BLaER1 (cell line): Measurements from ENCODE around the gene RPL39.
"Not testable (repeated sequence)": the region's sequence is repeated elsewhere in the genome, so short reads cannot be mapped to it uniquely, and the experiment has no call there.

Experiments used
- H3K27ac ChIP-seq: shearing (Covaris generic); formaldehyde crosslinking; 2 replicates; pipeline ENCODE4 v1.8.1; 2022
- H3K27me3 ChIP-seq: shearing (Covaris generic); formaldehyde crosslinking; 2 replicates; pipeline ENCODE4 v1.8.1; 2022
- H3K36me3 ChIP-seq: shearing (Covaris generic); formaldehyde crosslinking; 2 replicates; pipeline ENCODE4 v1.8.1; 2022
- H3K4me1 ChIP-seq: shearing (Covaris generic); formaldehyde crosslinking; 2 replicates; pipeline ENCODE4 v1.8.1; 2022
- H3K4me2 ChIP-seq: shearing (Covaris generic); formaldehyde crosslinking; 2 replicates; pipeline ENCODE4 v1.8.1; 2022
- H3K4me3 ChIP-seq: shearing (Covaris generic); formaldehyde crosslinking; 2 replicates; pipeline ENCODE4 v1.8.1; 2022
- H3K9ac ChIP-seq: shearing (Covaris generic); formaldehyde crosslinking; 2 replicates; pipeline ENCODE4 v1.8.1; 2022
- H3K9me3 ChIP-seq: shearing (Covaris generic); formaldehyde crosslinking; 2 replicates; pipeline ENCODE4 v1.8.1; 2022
- H4K20me1 ChIP-seq: shearing (Covaris generic); formaldehyde crosslinking; 2 replicates; pipeline ENCODE4 v1.8.1; 2022
- Cebpa-rat ChIP-seq: shearing (Covaris generic); IDR thresholded peaks from 2 replicates; pipeline ENCODE4 v1.8.1; 2022

RPL39 gene

DNA sequence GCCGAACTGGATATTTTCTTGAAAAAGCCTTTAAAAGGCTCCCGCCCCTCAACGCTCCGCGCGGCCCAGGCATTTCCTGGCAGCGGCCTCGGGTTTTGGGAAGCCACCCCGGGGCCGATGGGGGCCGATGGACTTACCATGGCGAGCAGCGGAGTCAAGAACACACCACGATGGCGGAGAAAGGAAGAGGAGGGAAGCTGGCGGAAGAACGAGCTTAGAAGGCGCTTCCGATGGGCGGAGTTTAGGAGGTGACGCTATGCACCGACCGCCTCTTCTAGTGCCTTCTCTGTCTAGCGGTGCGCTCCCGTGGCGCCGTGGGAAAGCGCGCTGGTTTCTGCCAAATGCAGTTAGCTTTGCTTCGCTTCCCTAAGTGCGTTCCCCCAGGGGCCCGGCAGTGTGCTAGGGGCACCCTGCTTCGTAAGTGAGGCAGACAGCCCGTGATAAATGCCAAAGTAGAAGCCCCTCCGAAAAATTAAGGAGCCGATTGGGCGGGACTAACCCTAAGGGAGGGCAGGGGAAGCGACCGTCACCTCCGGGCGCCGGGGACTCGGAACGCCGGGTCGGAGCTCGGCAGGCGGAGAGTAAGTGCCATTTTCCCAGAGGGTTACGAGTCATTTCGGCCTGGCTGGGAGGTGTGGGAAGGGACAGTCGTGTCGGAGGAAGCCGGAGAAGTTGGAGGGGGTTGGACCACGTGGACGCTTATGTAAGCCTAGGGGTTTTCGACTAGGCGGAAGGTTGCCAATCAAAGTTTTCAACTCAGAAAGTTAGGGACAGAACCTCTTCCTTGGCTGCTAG is at the start of gene RPL39:
RPL39 (minus strand) TSS at position 194 of the 795 bp plus-strand sequence; CDS start at position 140, 54 bp downstream.
- Histone ChIP-seq H3K4me1 (peaks cover 37% of the 10 kb centered on the region), H4K20me1 (peaks cover 47% of the 10 kb centered on the region), H3K27me3 (no peaks in the 10 kb centered on the region), H3K4me3 (peak within 1 kb of the TSS; percentile 81), H3K9ac (peak within 1 kb of the TSS; percentile 95), H3K9me3 (peaks cover 15% of the 10 kb centered on the region; the same call in 1 of the 2 replicates), H3K27ac (peak within 1 kb of the TSS; percentile 97), H3K4me2 (peak within 1 kb of the TSS; percentile 76), H3K36me3 (peaks cover 30% of the 10 kb centered on the region)
- TF ChIP-seq Cebpa-rat: no peak

DNA sequence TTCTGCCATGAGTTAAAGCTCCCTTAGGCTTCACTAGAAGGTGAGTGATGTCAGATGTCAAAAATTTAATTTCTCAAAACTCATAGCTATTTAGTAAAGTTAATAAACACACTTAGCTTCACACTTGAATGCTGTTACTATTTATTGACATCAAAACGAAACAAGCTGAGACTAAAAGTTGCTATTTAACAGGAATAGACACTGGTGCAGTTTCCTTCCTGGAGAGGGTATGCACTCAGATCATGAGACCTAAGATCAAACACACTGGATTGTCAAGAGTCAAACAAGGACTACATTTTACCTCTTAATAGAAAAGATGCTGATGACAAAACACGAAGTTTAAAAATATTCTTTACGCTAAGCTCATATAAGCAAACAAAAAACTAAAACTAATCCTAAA is 42.5 kb upstream of the RPL39 start:
- H3K4me2 ChIP-seq: peak overlapping the region; percentile 67
- TF ChIP-seq Cebpa-rat: no peak
- H3K36me3 ChIP-seq: peaks cover 79% of the 10 kb centered on the region

DNA sequence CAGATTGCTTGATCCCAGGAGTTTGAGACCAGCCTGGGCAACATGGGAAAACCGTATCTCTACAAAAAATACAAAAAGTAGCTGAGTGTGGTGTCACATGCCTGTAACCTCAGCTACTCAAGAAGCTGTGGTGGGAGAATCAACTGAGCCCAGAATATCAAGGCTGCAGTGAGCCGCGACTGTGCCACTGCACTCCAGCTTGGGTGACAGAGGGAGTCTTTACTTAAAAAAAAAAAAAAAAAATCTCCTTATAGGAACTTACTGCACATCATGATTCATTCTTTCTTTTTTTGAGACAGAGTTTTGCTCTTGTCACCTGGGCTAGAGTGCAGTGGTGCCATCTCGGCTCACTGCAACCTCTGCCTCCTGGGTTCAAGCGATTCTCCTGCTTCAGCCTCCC is 37.0 kb upstream of the RPL39 start:
- H3K27me3 ChIP-seq: no peaks in the 10 kb centered on the region
- H3K27ac ChIP-seq: no peak overlapping the region
- peaks cover 45% of the 10 kb centered on the region for H3K36me3 ChIP-seq
- H3K4me2 ChIP-seq: peak overlapping the region; percentile 43
- H4K20me1 ChIP-seq: no peaks in the 10 kb centered on the region
- H3K4me3 ChIP-seq: no peak overlapping the region
- TF ChIP-seq Cebpa-rat: no peak
- peaks cover 52% of the 10 kb centered on the region for H3K4me1 ChIP-seq
- H3K9me3 ChIP-seq: no peaks in the 10 kb centered on the region
- H3K9ac ChIP-seq: no peak overlapping the region

More for the DNA sequence above, 42.5 kb upstream of the RPL39 start:
- H3K4me1 ChIP-seq: peaks cover 45% of the 10 kb centered on the region
- no peak overlapping the region; the same call in 1 of the 2 replicates for H3K4me3 ChIP-seq
- no peaks in the 10 kb centered on the region for H3K9me3 ChIP-seq
- no peaks in the 10 kb centered on the region for H4K20me1 ChIP-seq
- H3K27me3 ChIP-seq: no peaks in the 10 kb centered on the region
- H3K27ac ChIP-seq: peak overlapping the region; percentile 45; the same call in 1 of the 2 replicates
- H3K9ac ChIP-seq: peak overlapping the region; percentile 8; the same call in 1 of the 2 replicates

DNA sequence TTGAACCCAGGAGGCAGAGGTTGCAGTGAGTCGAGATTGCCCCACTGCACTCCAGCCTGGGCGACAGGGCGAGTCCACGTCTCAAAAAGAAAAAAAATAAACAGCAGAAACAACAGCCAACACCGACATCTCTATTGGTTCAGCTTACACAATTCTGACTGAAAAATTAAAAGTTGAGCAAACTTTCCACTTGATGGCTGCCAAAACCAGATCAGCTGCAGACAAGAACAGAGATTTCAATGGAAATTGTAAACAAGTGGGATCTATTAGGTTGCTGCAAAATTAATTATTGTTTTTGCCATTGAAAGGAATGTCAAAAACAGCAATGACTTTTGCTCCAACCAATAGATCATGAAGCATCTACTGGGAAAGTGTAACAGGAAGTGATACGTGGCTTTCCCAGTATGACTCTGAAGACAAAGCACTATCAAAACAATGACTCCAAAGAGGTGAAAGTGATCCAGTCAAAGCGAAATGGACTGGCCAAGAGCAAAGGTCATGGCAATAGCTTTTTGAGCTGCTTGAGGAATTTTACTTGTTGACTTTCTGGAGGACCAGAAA is 35.0 kb upstream of the RPL39 start:
- peaks cover 26% of the 10 kb centered on the region for H3K36me3 ChIP-seq
- H4K20me1 ChIP-seq: no peaks in the 10 kb centered on the region
- no peak overlapping the region for H3K9ac ChIP-seq
- TF ChIP-seq Cebpa-rat: no peak
- H3K9me3 ChIP-seq: no peaks in the 10 kb centered on the region
- H3K4me3 ChIP-seq: no peak overlapping the region
- H3K4me2 ChIP-seq: peak overlapping the region; percentile 8; the same call in 1 of the 2 replicates
- peaks cover 58% of the 10 kb centered on the region for H3K4me1 ChIP-seq
- H3K27ac ChIP-seq: no peak overlapping the region
- H3K27me3 ChIP-seq: no peaks in the 10 kb centered on the region

DNA sequence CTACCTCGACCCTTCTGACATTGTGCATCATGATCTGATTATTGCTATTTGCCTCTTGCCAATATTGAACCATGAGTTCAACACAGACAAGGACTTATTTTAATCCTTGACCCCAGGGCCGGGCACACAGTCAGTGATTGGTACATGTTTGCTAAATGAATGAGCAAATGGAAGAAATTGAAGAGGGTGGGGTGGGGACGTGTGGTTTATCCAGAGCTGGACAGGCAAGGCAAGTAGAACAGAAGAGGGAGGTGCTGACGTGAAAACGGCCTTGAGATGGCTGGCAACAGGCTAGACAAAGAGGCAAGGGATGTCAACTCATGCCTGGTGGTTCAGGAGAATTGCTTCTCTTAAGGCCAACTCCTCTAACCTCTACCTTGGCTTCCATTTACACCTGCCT is 32.8 kb upstream of the RPL39 start:
- not testable (repeated sequence) for H4K20me1 ChIP-seq, H3K4me2 ChIP-seq, H3K9me3 ChIP-seq, H3K9ac ChIP-seq, H3K27ac ChIP-seq, H3K4me3 ChIP-seq, H3K27me3 ChIP-seq
- H3K4me1 ChIP-seq: peaks cover 63% of the 10 kb centered on the region
- H3K36me3 ChIP-seq: peaks cover 11% of the 10 kb centered on the region; the same call in 1 of the 2 replicates

DNA sequence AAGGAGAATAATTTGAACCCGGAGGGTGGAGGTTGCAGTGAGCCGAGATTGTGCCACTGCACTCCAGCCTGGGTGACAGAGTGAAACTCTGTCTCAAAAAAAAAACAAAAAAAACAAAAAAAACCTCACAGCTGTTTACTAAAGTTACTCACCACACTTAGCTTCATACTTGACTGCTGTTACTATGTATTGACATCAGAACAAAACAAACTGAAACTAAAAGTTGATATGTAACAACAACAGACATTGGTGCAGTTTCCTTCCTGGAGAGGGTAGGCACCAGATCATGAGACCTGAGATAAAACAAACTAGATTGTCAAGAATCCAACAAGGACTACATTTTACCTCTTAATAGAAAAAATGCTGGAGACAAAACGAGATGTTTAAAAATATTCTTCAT is 30.3 kb upstream of the RPL39 start:
- Histone ChIP-seq H3K27ac (peak overlapping the region; percentile 65), H3K4me2 (peak overlapping the region; percentile 73), H3K4me1 (peaks cover 37% of the 10 kb centered on the region)
- H3K9me3 ChIP-seq, H3K4me3 ChIP-seq, H3K27me3 ChIP-seq, H4K20me1 ChIP-seq, H3K9ac ChIP-seq, H3K36me3 ChIP-seq: not testable (repeated sequence)

DNA sequence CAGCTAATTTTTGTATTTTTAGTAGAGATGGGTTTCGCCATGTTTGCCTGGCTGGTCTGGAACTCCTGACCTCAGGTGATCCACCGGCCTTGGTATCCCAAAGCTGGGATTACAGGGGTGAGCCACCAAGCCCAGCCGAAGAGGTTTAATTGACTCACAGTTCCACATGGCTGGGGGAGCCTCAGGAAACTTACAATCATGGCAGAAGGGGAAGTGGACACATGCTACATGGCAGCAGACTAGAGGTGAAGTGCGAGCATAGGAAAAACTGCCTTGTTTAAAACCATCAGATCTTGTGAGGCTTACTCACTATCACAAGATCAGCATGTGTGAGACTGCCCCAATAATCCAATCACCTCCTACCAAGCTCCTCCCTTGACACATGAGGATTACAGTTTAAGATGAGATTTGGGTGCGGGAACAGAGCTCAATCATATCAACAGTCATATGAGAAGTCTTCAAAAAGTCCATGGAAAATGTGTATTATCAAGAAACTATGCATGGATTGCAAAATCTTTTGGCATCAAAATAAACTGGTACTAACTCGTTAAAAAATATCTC is 25.8 kb upstream of the RPL39 start:
- Histone ChIP-seq H4K20me1 (no peaks in the 10 kb centered on the region), H3K4me2 (no peak overlapping the region), H3K27ac (no peak overlapping the region), H3K36me3 (no peaks in the 10 kb centered on the region), H3K9ac (no peak overlapping the region), H3K4me3 (no peak overlapping the region), H3K27me3 (no peaks in the 10 kb centered on the region), H3K9me3 (no peaks in the 10 kb centered on the region), H3K4me1 (peaks cover 52% of the 10 kb centered on the region)
- no peak for TF ChIP-seq Cebpa-rat

DNA sequence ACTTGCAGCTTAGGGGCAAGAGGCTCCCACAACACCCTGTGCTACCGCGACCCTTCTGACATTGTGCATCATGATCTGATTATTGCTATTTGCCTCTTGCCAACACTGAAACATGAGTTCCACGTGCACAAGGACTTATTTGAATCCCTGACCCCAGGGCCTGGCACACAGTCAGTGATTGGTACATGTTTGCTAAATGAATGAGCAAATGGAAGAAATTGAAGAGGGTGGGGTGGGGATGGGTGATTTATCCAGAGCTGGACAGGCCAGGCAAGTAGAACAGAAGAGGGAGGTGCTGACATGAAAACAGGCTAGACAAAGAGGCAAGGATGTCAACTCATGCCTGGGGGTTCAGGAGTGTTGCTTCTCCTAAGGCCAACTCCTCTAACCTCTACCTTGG is 24.9 kb upstream of the RPL39 start:
- Histone ChIP-seq H3K27me3 (no peaks in the 10 kb centered on the region), H3K4me1 (peaks cover 43% of the 10 kb centered on the region), H3K9me3 (peaks cover 7% of the 10 kb centered on the region; the same call in 1 of the 2 replicates), H3K27ac (no peak overlapping the region), H3K4me3 (no peak overlapping the region), H4K20me1 (no peaks in the 10 kb centered on the region), H3K4me2 (peak overlapping the region; percentile 22; the same call in 1 of the 2 replicates), H3K9ac (no peak overlapping the region), H3K36me3 (no peaks in the 10 kb centered on the region)
- TF ChIP-seq Cebpa-rat: no peak

DNA sequence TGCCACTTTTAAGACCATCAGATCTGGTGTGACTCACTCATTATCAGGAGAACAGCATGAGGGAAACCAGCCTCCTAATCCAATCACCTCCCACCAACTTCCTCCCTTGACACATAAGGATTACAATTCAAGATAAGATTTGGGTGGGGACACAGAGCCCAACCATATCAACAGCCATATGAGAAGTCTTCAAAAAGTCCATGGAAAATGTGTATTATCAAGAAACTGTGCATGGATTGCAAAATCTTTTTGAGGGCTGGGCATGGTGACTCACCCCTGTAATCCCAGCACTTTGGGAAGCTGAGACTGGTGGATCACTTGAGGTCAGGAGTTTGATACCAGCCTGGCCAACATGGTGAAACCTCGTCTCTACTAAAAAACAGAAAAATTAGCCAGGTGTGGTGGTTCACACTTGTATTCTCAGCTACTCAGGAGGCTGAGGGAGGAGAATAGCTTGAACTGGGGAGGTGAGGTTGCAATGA is 17.8 kb upstream of the RPL39 start:
- Histone ChIP-seq H3K9me3 (peaks cover 28% of the 10 kb centered on the region), H3K9ac (no peak overlapping the region), H3K4me3 (no peak overlapping the region), H4K20me1 (no peaks in the 10 kb centered on the region), H3K27me3 (no peaks in the 10 kb centered on the region), H3K4me1 (peaks cover 14% of the 10 kb centered on the region), H3K36me3 (no peaks in the 10 kb centered on the region), H3K4me2 (no peak overlapping the region), H3K27ac (no peak overlapping the region)
- 0 out of 2 replicates have a peak, but pooled peaks have one; percentile 7 for TF ChIP-seq Cebpa-rat

DNA sequence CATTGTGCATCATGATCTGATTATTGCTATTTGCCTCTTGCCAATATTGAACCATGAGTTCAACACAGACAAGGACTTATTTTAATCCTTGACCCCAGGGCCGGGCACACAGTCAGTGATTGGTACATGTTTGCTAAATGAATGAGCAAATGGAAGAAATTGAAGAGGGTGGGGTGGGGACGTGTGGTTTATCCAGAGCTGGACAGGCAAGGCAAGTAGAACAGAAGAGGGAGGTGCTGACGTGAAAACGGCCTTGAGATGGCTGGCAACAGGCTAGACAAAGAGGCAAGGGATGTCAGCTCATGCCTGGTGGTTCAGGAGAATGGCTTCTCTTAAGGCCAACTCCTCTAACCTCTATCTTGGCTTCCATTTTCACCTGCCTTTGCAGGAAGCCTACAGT is 17.0 kb upstream of the RPL39 start:
- H3K4me1 ChIP-seq, H3K9ac ChIP-seq, H3K4me2 ChIP-seq, H3K27me3 ChIP-seq, H3K4me3 ChIP-seq, H4K20me1 ChIP-seq, H3K36me3 ChIP-seq, H3K27ac ChIP-seq: not testable (repeated sequence)
- H3K9me3 ChIP-seq: peaks cover 36% of the 10 kb centered on the region
